ENCODE results near the gene ATP1A2.

The ATP1A2 gene

GRCh38 chr1:160115545-160116282 lies at the start of gene ATP1A2:
Gene ATP1A2 (plus strand): TSS chr1:160115759. CDS start chr1:160115862, 103 bp downstream.
- DNase-seq (ENCODE audit: low spot score), result no peak

GRCh38 chr1:160066829-160067745 lies 48.5 kb upstream of the ATP1A2 start:
- DNase-seq (ENCODE audit: low spot score), result no peak

- DNase-seq (ENCODE audit: low spot score), result no peak
Measured at GRCh38 chr1:160068225-160068624, 47.3 kb upstream of the ATP1A2 start.

DNA sequence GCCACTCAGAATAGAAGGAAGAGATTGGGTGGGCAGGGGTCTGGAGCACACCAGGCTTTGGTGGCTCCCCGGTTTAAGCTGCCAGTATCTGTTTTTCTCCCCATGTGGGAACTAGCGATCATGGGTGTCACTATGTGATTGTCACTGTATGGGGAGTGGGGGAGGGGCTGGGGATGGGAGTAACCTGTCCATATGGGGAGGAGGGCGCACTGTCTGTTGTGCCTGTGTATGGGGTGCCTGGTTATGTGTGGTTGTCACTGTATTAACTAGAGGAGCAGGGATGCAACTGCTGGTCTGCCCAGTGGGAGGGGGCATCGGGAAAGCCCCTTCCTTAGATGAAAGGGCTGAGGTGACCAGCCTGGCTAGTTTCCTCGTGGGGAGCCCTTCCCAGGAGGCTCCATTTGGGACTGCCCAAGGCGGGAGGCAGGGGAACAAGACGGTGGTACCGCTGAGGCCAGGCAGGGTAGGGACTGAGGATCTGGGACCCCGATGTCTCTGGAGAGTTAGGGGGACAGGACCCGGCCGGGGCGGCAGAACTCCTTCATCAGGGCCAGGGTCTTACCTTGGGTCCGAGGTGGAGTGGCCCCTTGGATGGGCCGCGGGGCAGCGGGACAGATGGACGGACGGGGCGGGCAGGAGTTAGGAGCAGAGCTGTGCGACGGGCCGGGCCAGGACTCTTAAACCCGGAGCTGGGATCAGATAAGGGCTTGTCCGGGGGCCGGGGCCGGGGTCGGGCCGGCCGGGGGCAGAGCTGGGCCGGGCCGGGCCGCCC lies 45.9 kb upstream of the ATP1A2 start, which contains the start of gene KCNJ10:
Gene KCNJ10 (minus strand): TSS at position 701 of the 772 bp plus-strand sequence. CDS start 27,628 bp downstream, outside the sequence.
- DNase-seq (ENCODE audit: low spot score), result no peak

GRCh38 chr1:160070243-160071163 lies 45.1 kb upstream of the ATP1A2 start:
- no peak for DNase-seq (ENCODE audit: low spot score)

GRCh38 chr1:160071289-160071688 lies 44.3 kb upstream of the ATP1A2 start:
- no peak for DNase-seq (ENCODE audit: low spot score)

- no peak for DNase-seq (ENCODE audit: low spot score)
Measured at GRCh38 chr1:160074865-160075264, 40.7 kb upstream of the ATP1A2 start.

GRCh38 chr1:160075836-160076235 lies 39.7 kb upstream of the ATP1A2 start:
- DNase-seq (ENCODE audit: low spot score), result no peak

DNA sequence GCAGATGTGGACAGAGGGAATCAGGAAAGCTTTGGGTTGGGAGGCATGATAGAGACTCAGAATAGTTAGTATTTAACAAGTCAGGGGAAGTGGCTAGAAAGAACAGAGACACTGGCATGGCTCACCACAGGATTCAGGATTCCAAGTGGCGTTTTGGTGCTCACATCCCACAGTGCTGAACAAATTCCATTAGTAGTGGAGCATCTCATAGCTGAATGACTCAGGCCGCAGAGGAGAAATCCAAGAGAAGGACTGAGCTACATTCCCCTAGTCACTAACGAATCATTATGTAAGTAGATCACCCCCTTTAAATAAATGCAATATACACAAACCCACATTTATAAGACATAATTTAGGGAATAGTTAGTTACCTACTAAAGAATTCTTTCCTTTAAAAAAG lies 39.3 kb upstream of the ATP1A2 start:
- no peak for DNase-seq (ENCODE audit: low spot score)

- no peak for DNase-seq (ENCODE audit: low spot score)
Measured at GRCh38 chr1:160077486-160077885, 38.1 kb upstream of the ATP1A2 start.

DNA sequence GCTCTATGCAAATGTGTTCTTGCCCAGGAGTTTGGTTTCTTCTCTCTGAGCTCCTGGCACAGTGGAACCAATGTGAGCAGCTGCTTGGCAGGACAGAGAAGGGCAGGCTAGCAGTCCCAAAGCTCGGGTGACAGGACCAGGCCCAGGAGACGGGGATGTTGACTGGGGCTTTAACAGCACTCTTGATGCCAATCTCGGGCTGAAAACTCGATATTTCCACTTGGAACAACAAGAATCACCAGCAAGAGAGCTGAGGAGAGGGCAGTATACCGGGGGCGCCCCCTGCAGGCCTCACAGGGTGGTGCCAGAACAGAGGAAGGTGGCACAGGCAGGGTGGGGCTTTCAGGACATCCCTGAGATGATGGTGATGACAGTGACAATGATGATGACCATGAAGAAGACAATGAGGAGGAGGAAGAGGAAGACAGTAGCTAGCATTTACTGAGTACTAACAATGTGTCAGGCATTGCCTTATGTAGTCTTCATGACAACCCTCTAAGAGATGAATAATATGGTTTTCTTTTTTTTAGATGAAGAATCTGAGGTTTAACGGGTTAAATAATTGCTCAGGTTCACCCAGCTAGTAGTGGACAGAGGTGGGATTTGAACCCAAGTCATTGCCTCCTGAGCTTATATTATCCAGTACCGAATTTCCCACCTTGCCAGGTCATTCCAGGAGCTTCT lies 36.9 kb upstream of the ATP1A2 start:
- peak; percentile 17 for DNase-seq (ENCODE audit: low spot score)

DNA sequence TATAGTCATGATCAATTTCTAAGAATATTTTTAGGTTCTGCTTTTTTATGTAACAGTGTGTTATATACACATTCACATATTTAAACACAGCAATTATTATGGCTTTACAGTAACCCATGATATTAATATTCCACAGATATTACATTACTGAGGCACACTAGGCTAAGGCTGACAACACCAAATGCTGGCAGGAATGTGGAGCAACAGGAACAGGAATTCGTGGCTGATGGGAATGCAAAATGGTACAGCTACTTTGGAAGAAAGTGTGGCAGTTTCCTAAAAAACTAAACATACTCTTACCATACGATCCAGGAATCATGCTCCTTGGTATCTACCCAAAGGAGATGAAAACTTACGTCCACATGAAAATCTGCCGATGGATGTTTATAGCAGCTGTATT lies 36.1 kb upstream of the ATP1A2 start:
- no peak for DNase-seq (ENCODE audit: low spot score)

GRCh38 chr1:160080381-160081100 lies 35.0 kb upstream of the ATP1A2 start:
- peak; percentile 2 for DNase-seq (ENCODE audit: low spot score)

GRCh38 chr1:160081261-160081936 lies 34.2 kb upstream of the ATP1A2 start, which contains the start of gene KCNJ9:
Gene KCNJ9 (plus strand): TSS chr1:160081538. CDS start chr1:160084031, 2,493 bp downstream.
- no peak for DNase-seq (ENCODE audit: low spot score)

GRCh38 chr1:160082487-160082886 lies 33.1 kb upstream of the ATP1A2 start:
- DNase-seq (ENCODE audit: low spot score), result no peak

DNA sequence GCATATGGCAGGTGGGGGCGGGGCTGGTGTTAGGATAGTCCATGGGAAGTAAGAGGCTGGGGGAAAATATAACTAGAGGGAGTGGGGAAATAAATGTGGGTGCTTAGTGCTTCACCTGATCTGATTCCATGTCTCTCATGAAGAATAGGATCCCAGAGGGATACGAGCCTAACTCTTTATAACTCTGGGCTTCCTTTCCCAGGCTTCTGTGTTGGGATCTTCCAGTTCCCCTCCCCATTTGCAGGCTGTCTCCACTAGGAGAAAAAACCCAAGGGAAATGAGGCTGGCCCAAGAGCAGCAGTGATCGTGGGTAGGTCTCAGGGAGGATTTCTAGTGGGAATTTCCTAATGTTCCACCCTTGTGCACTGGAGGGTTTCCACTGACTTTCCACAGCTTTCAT lies 32.6 kb upstream of the ATP1A2 start:
- no peak for DNase-seq (ENCODE audit: low spot score)

DNA sequence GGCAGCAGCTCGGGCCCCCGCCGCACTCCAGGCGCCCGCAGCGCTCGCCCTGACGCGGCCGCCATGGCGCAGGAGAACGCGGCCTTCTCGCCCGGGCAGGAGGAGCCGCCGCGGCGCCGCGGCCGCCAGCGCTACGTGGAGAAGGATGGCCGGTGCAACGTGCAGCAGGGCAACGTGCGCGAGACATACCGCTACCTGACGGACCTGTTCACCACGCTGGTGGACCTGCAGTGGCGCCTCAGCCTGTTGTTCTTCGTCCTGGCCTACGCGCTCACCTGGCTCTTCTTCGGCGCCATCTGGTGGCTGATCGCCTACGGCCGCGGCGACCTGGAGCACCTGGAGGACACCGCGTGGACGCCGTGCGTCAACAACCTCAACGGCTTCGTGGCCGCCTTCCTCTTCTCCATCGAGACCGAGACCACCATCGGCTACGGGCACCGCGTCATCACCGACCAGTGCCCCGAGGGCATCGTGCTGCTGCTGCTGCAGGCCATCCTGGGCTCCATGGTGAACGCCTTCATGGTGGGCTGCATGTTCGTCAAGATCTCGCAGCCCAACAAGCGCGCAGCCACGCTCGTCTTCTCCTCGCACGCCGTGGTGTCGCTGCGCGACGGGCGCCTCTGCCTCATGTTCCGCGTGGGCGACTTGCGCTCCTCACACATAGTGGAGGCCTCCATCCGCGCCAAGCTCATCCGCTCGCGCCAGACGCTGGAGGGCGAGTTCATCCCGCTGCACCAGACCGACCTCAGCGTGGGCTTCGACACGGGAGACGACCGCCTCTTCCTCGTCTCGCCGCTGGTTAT lies 31.4 kb upstream of the ATP1A2 start:
- no peak for DNase-seq (ENCODE audit: low spot score)

DNA sequence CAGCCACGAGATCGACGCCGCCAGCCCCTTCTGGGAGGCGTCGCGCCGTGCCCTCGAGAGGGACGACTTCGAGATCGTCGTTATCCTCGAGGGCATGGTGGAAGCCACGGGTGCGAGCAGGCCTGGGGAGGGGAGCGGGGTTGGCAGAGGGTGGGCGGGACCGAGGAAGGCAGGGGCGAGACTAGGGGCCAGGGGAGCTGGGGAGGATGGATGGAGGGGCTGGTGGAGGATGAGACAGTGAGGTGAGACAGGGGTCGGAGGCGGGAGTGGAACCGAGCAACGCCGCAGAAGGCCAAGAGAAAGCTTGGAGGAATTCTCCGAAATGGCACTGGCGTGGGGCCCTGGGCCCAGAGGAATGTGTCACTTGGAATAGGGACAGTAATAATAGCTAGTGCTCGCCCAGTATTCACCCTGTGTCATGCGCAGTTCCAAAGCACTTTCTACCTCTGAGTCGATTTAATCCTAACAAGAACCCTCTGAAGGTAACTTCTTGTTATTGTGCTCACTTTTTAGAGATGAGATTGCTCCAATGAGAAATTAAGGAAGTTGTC lies 30.7 kb upstream of the ATP1A2 start:
- no peak for DNase-seq (ENCODE audit: low spot score)

Measured in LoVo (cell line).